HG03558 (cell line): ENCODE measurements around the gene TMEM150A.
A peak's percentile ranks its signal among the peaks of the same experiment; 100 is the strongest.
"Not testable (repeated sequence)": the region's sequence is repeated elsewhere in the genome, so short reads cannot be mapped to it uniquely, and the experiment has no call there.

Experiments
- ATAC-seq: cut with Tn5 transposase; IDR thresholded peaks from one replicate; pipeline ENCODE4 v1.9.1; 2021; ENCODE audit warnings: moderate number of reproducible peaks; ENCODE audit not compliant: unreplicated experiment; ENCODE audit errors: extremely low read depth

The TMEM150A gene

DNA sequence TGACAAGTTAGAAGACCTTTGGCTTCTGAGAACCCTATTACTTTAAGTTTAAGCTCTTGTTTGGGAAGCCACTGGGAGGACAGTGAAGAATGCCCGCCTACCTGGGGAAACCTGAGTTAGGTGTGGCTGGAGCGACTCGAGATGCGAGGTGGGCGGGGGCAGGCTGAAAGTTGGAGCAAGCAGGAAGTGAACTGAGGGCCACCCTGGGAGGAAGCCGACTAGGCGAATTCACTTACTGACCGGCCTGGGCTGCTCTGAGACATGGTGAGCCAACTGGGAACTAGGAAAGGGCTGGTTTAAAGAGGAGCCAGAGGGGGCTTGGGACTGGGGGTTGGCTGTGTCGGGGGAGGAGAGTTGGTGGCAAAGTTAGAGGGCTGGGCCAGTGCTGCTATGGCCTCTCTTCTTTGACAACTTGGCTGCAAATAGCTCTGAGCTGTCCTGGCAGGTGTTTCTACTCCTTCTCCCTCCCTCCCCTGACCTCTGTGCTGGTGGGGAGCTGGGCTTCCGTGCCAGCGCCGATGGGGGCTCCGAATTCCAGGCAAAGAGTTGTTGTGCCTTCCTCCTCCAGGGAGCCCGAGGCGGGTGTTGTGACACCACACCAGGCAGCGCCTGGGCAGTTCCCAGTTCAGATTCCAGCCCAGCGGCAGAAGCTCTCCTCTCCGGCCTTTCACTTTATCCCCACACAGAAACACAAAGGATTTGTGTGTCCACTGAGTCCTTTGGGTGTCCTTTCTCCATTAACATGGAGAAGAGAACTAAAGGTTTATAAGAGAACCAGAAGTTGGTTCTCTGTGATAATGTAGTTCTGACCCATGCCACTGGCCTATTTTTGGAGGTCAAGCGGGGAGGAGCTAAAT, 24.9 kb downstream of the TMEM150A start, which contains the start of gene VAMP8:
Gene VAMP8, plus strand, starts transcription at position 201 of the 857 bp plus-strand sequence. Its CDS starts 61 bp downstream, at position 262.
- ATAC-seq = no peak

DNA sequence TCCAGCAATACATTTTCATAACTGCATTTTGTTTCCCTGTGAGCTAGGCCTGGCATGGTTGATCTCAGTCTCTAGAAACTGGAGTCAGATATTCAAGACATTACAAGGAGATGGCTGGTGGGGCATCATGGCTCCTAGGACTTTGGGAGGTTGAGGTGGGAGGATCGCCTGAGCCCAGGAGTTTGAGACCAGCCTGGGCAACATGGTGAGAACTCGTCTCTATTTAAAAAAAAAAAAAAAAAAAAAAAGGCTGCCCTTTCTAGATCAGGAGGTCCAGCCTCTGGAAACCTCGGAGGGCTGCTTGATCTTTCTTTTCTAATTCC, 25.5 kb downstream of the TMEM150A start:
- no peak for ATAC-seq

DNA sequence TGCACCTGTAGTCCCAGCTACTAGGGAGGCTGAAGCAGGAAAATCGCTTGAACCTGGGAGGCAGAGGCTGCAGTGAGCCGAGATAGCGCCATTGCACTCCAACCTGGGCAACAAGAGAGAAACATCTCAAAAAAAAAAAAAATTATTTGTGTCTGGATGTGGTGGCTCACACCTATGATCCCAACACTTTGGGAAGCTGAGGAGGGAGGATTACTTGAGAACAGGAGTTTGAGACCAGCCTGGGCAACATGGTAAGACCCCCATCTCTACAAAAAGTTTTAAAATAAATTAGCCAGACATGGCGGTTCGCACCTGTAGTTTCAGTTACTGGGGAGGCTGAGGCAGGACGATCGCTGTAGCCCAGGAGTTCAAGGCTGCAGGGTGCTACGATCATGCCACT, 26.8 kb downstream of the TMEM150A start:
- no peak for ATAC-seq

DNA sequence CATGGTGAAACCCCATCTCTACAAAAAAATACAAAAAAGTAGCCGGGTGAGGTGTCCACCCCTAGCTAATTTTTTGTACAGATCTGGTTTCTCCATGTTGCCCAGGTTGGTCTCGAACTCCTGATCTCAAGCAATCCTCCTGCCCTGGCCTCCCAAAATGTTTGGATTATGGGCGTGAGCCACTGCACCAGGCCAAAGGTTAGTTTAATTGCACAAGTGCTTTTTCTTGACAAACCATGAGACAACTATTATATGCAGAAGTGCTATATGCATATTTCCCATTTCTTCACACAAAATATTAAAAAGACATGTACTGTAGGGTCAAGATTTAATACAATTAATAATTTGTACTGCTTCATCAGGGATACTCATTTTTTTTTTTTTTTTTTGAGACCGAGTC, 36.2 kb downstream of the TMEM150A start:
- ATAC-seq = no peak

DNA sequence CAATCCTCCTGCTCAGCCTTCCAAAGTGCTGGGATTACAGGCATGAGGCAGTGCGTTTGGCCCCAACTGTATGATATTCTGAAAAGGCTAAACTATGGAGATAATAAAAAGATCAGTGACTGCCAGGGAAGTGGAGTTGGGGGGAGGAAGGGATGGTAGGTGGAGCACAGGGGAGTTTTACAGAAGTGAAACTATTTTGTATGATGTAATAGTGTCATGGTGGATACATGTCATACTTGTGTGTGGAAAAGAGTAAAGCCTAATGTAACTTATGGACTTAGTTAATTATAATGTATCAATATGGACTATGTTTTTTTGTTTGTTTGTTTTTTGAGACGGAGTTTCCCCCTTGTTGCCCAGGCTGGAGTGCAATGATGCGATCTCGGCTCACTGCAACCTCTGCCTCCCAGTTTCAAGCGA, 38.3 kb downstream of the TMEM150A start:
- no peak for ATAC-seq

DNA sequence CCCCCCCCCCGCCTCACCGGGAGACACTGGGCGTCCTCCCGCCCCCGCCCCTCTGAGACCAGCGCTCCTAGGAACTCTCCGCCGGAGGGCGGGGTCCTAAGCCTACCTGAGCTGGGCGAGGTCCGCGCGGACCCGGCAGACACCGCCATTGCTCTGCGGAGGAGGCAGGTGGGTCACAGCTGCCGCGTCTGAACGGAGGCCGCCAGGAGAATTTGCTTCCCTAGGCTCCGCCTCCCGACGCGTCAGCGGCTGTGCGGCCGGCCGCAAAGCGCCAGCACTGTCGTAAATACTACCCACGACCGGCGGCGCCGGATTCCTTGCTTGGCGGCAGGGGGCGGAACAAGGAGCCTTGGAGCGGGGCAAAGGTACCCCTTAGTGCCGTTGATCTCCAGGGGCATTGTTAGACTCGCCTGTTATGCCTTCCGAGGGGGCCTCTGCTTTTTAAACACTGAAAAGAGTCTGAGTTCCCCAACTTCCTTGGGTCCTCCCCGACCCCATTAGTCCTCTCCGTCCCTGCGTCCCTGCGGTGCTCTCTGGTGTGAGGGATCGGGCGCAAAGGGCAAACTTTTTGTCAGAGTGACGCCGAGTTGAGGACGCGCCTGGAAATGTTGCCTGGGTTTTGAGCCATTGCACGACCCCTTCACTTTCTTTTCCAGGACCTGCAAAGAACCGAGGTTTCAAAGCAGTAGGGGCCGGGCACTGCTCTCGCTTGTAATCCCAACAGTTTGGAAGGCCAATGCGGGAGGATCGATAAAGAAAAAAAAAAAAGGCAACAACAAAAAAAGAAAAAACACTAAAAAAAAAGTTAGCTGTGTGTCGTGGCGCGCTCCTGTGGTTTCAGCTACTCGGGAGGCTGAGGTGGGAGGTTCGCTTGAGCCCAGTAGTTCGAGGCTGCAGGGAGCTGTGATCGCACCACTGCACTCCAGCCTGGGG, 41.0 kb downstream of the TMEM150A start, which contains the start of gene GGCX:
Gene GGCX, minus strand, starts transcription at position 214 of the 933 bp plus-strand sequence. Its CDS starts 65 bp downstream, at position 149.
- peak; percentile 66 for ATAC-seq

DNA sequence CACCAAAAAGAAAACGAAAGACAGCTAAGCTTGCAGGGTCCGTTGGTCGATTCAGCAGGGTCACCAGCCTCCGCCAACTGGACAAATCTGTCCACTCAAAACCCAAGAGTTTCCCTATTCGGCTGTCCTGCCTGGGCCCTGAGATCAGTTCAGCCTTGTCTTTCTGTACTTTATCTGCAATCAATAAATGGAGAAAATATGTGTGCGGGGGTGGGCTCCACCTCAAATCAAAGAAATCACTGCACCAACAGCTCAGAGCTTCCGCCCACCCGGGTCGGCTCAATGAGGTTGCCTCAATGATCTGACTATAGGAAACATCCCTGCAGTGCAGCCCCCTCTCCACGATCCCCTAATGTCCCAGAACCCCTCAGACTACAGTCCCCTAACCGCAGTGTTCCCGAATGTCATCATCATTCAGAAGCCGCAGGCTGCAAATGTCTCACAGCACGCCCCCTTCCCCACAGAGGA, 41.7 kb downstream of the TMEM150A start:
- ATAC-seq = no peak

DNA sequence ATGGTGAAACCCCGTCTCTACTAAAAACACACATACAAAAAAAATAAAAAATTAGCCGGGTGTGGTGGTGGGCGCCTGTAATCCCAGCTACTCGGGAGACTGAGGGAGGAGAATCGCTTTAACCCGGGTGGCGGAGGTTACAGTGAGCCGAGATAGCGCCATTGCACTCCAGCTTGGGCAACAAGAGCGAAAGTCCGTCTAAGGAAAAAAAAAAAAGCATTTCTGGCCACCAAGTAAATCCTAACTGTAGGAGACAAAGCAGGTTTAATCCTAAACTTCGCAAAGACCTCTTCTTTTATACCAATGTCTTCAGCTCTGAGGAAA, 42.1 kb downstream of the TMEM150A start:
- ATAC-seq = not testable (repeated sequence)

DNA sequence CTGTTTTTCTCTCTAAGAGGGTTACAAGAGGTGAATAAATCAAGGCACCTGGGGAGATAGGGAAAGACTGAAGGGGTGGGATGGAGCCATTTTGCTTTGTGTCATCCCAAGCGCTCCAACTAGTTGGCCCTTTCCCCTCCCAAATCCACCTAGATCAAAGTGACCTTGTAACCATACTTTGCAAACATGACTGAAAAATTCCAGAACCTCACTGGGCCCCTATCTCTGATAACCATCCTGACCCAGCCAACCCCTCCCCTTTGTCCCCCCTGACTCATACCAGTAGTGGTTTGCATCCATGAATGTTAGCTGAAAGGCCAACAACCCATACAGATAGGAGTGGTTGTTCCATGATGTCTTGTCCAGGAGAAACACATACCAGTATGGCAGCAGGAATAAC, 44.3 kb downstream of the TMEM150A start:
- no peak for ATAC-seq

DNA sequence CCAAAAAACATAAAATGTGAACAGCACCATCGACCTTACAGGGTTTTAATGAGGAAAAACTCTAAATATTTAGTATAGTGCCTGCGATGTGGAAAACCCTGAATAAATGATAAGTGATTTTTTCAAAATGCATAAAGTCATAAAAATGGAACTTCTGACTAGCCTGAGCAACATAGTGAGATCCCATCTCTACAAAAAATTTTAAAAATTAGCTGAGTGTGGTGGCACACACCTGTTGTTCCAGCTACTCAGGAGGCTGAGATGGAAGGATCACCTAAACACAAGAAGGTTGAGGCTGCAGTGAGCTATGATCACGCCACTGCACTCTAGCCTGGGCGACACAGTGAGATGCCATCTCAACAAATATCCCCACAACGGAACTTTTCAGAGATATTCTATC, 45.4 kb downstream of the TMEM150A start:
- ATAC-seq = no peak

DNA sequence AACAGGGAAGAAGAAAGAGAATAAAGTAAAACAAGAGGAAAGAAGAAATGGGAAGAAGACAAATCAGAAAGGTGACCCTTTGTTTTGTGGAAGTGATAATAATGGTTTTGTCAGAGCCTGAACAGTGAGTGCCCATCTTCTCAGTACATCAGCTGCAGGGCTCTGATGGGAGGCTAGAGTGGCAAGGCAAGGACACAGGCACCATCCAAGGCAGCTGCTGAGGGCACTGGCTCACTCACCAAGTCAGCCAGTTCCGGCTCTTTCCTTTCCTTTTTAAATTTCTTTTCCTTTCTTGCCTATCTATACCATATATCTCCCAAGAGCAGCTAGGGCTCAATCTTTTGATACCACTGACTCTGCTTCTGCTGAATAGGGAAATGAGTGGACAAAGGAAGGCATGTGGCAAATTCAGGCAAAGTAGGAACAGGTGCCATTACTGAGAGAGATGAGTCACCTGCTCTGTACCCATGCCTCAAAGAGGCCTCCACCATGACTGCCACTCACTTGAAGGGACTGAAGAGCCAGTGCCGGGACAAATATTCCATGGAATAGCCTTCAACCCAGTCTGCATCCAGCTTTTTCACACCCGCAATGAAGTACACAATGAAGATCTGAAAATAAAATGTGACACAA, 47.4 kb downstream of the TMEM150A start:
- ATAC-seq = no peak

DNA sequence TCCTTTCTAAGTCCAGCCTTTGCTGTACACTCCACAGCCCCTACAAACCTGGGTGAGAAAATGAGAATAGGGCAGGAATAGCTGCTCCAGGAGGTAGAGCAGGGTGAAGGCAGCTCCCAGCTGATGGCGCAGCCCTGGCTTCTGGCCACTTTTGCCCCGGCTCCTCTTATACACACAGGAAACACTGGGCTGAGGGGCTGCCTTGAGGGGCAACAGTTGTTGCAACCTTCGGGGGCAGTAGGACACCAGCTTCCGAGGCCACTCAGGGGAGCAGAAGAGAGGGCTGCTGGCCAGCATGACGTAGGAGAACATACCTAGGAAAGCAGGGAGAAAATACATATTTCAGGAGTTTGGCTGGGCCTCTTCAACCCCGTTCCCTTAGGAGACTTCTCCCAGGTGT, 49.3 kb downstream of the TMEM150A start:
- ATAC-seq = no peak

DNA sequence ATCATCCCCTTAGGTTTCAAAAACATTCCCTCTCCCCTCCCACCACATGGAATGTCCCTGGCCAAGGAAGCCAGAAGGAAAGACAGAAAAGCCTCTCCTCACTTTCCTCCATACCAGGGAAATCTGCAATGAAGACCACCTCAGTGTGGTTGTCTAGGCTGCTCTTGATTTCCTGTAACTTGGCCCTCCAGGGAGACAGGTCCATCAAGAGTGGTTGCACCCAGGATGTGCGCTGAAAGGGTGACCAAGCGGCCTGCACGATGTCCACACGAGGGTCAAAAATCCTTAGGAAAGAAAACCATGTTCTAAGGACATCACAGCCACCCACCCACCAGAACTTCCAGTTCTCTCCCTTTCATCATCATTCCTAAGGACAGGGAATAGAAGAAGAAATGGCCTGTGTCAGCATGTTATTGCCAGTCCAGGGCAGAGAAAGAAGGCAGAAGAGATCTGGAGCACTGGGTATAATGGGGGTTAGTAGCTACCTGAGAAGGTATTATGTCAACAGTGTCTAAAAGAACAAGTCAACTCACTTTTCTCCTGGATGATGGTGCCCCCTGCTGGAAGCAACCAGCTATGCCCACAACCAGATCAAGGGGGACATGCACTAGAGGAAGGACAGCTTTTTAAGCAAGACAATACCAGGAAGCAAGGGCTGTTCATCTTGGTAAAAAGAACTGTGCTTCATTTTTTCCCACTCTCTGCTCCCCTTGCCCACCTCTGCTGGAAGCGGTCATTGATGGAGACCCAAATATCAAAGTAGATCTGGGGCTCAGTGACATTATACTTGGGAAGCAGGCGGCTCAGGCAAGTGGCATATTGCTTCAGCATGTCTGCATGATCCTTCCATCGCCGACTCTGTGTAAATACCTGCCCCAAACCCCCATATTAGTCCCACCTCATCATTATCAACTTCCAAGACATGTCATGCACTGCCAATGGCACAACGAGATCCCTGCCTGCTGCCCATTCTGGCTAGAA, 50.5 kb downstream of the TMEM150A start:
- ATAC-seq = no peak

DNA sequence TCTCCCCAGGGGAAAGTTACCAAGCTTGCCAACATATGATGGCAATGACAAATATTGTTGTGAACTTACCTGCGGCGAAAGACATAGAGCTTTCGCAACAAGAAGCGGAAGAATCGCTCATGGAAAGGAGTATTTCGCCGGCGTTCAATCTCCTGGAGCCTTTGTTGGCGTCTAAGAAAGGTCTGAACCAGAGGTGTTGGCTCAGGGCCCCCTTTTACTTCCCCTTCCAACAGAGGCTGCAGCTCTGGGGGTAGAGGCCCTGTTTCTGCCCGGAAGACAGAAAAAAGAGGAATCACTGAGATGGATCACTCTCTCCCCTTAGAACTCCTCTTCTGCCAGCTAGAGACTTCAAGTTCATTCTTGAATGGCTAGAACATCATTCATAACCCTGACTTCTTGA, 52.0 kb downstream of the TMEM150A start:
- no peak for ATAC-seq

DNA sequence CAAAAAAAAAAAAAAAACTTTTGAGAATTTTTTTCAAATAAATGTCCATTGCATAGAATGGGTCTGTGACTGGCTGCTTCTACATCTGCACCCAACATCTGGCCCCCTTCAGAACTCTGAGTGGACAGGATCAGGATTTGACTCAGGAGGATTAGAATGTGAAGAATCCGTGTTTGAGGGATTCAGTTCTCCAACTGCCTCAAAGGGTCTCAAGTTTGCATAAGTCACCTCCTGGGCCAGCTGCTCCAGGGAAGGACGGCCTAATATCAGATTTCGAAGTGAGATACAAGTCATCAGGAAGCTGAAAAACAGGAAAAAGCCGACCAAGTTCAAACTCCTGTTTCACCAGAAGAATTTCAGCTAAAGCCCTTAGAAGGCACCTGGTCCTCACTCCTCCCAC, 52.7 kb downstream of the TMEM150A start:
- no peak for ATAC-seq

DNA sequence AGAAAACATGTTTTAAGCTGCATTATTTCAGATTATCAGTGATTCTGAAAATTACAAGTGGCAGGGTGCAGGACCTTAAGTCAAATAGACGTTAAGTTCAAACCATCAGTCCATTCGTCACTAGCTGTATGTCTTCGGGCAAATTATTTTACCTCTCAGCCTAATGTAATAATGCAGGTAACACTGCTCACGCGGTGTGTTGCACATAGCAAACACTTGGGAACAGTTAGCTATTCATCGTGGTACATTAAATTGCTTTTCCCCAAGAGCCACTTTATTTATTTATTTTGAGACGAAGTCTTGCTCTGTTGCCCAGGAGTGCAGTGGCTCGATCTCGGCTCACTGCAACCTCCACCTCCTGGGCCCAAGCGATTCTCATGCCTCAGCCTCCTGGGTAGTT, 53.4 kb downstream of the TMEM150A start:
- ATAC-seq = no peak

DNA sequence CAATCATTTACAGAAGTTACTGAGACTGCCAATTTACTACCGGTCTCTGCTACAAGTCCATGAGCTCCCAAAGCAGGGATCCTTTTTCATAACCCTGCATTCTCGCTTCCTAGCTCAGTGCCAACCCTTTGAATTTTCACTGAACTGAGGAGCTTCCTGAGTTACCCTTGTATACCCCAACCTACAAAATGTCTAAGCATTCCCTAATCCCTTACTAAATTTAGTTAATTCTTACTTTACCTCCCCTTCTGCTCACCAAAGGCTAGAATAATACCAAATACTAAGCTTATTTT, 53.9 kb downstream of the TMEM150A start:
- no peak for ATAC-seq
